Measurements from ENCODE around the gene BUD31. TPM values are rescaled to one million over a fixed set of nuclear protein-coding genes. Genes with fewer than 3 reads are reported as not detected.

Gene BUD31
- total and polyA plus RNA-seq, 10 of the 15 experiments (the other 5 are each of a cell fraction or from before 2014, with no cell fraction given), result 74.2 to 317 (median 130) TPM

DNA sequence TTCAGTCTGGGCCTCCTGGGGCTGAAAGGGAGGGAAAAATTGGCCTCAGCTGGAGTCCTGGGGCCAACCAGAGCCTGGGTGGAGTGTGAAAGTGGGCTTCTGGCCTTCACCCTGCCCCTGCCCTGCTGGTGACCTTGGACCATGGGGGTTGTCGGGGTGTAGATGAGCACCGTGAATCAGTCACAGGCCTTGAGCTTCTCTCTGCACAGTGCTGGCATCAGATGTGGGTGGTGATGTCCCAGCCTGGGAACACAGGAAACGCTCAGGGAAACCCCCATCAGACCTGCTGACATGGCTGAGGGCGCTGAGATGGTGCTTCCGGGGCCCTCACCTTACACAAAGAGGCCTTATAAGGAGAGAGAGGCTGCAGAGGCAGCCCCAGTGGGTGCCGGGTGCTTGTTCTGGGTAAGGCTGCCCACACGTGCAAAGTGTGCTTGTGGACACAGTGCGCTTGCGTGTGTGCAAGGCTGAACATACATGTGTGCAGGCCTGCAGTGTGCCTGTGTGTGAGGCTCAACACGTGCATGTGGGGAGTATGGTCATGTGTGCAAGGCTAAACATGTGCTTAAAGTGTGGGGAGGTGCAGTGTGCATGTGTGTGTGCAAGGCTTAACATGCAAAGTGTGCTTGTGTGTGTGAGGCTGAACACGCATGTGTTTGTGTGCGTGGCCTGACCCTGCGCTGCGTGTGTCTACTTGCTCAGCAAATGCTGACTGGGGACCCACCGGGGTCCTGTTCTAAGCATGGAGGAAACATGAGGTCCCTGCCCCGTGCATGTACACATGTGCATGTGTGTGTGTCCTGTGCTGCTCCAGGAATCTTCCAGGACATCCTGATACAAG lies 27.7 kb upstream of the BUD31 start:
- DNase-seq (ENCODE audit: low read depth, low spot score) (peak; percentile 88), FAIRE-seq (peak; percentile 98), ATAC-seq (peak; percentile 85)
- peaks cover 43% of the 10 kb centered on the region for H3K4me1 ChIP-seq (ENCODE audit: control insufficient read depth, insufficient read depth, low read length)
- H3K4me2 ChIP-seq (ENCODE audit: control insufficient read depth, insufficient read depth), result peak overlapping the region; percentile 96
- ChIA-PET POLR2A (interaction anchor here (0.5 to 2.8 kb wide), 5 partner anchors 28 to 450 kb away, joined by 3 to 51 read pairs (median 4); partner anchors contain the start of genes ARPC1A, BUD31 and PDAP1), RAD21 (ENCODE audit: unreplicated experiment) (interaction anchor here (0.5 to 2.3 kb wide), 3 partner anchors 10 to 28 kb away, joined by 3 to 15 read pairs (median 7); partner anchors contain the start of genes BUD31 and PDAP1), SMC1A (ENCODE audit: uncharacterized antibody, unreplicated experiment) (interaction anchor here (1.0 to 2.7 kb wide), 2 partner anchors 12 to 27 kb away, joined by 3 to 20 read pairs; partner anchors contain the start of genes BUD31 and PDAP1), CTCF (interaction anchor here (1.7 kb wide), 1 partner anchor 28 kb away, joined by 5 read pairs; the partner anchor contains the start of genes BUD31 and PDAP1)
- 25% methylated on average over 16 of the region's 16 CpGs for WGBS (ENCODE audit: insufficient coverage, insufficient replicate concordance, low lambda C conversion rate, missing lambda C conversion rate)
- H3K9me3 ChIP-seq (replicated peaks; ENCODE audit: control insufficient read depth, insufficient read depth, low read length), result no peaks in the 10 kb centered on the region
- H3K9ac ChIP-seq (ENCODE audit: control insufficient read depth, insufficient read depth, low read length), result peak overlapping the region; percentile 95
- H2AFZ ChIP-seq (ENCODE audit: control insufficient read depth, low read depth, low read length), result no peak overlapping the region
- BruUV-seq (replicated peaks), result TSS peak; percentile 43
- peaks cover 69% of the 10 kb centered on the region for H3K79me2 ChIP-seq (ENCODE audit: control insufficient read depth, insufficient read depth, low read length)
- no peaks in the 10 kb centered on the region for H3K27me3 ChIP-seq (replicated peaks in 1 of 2; ENCODE audit: control insufficient read depth in 2 of 2, insufficient read depth in 2 of 2, low read length in 1 of 2)
- peak overlapping the region; percentile 100 for H3K27ac ChIP-seq (ENCODE audit: control insufficient read depth, insufficient read depth)
- peak overlapping the region; percentile 64 for H3K4me3 ChIP-seq
- no peaks in the 10 kb centered on the region; the same call in 1 of the 2 replicates for H4K20me1 ChIP-seq (ENCODE audit: control insufficient read depth, insufficient read depth)
- intact Hi-C loops (cut with micrococcal nuclease; ENCODE audit: unreplicated experiment), result loop anchor here (2.0 kb wide), 1 partner anchor 28 kb away; the partner anchor contains the start of genes BUD31 and PDAP1
- peaks cover 9 to 10% of the 10 kb centered on the region in 2 experiments for H3K36me3 ChIP-seq (ENCODE audit: control insufficient read depth in 2 of 2, insufficient read depth in 2 of 2, low read length in 1 of 2)
- in situ Hi-C loops (cut with MboI), result no loop called here
- TF ChIP-seq CEBPZ (IDR thresholded peaks at IDR 0.05; ENCODE audit: low read depth, low read length) (no peak), HDGF (IDR thresholded peaks at IDR 0.05) (peak; percentile 91; the same call in 1 of the 2 replicates), FOXK2 (IDR thresholded peaks at IDR 0.05) (no peak), USF2 (IDR thresholded peaks at IDR 0.05; ENCODE audit: borderline replicate concordance, low read depth, low read length) (peak; percentile 7; the same call in 1 of the 2 replicates), DPF2 (IDR thresholded peaks at IDR 0.05) (peak; percentile 6; the same call in 1 of the 2 replicates), FOS (IDR thresholded peaks at IDR 0.05; ENCODE audit: borderline replicate concordance, extremely low read depth, insufficient read length) (no peak), HCFC1 (IDR thresholded peaks at IDR 0.05; ENCODE audit: low read length) (0 out of 2 replicates have a peak, but pooled peaks have one; percentile 8), NFYB (IDR thresholded peaks at IDR 0.05; ENCODE audit: insufficient read depth, low read depth, low read length) (no peak), GABPA (IDR thresholded peaks at IDR 0.05; ENCODE audit: low read depth) (no peak), CBX5 (IDR thresholded peaks at IDR 0.05; ENCODE audit: low read depth) (no peak), NR2C2 (IDR thresholded peaks at IDR 0.05; ENCODE audit: borderline replicate concordance, control insufficient read depth, insufficient read length, low read depth) (no peak), ZNF24 (IDR thresholded peaks at IDR 0.05) (no peak), SP1 (IDR thresholded peaks at IDR 0.05; ENCODE audit: low read depth, low read length) (peak; percentile 64)
- TF ChIP-seq, protein P1, sequence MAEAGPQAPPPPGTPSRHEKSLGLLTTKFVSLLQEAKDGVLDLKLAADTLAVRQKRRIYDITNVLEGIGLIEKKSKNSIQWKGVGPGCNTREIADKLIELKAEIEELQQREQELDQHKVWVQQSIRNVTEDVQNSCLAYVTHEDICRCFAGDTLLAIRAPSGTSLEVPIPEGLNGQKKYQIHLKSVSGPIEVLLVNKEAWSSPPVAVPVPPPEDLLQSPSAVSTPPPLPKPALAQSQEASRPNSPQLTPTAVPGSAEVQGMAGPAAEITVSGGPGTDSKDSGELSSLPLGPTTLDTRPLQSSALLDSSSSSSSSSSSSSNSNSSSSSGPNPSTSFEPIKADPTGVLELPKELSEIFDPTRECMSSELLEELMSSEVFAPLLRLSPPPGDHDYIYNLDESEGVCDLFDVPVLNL (IDR thresholded peaks at IDR 0.05; ENCODE audit: low read depth, low read length), result no peak
- TF ChIP-seq, protein P2, sequence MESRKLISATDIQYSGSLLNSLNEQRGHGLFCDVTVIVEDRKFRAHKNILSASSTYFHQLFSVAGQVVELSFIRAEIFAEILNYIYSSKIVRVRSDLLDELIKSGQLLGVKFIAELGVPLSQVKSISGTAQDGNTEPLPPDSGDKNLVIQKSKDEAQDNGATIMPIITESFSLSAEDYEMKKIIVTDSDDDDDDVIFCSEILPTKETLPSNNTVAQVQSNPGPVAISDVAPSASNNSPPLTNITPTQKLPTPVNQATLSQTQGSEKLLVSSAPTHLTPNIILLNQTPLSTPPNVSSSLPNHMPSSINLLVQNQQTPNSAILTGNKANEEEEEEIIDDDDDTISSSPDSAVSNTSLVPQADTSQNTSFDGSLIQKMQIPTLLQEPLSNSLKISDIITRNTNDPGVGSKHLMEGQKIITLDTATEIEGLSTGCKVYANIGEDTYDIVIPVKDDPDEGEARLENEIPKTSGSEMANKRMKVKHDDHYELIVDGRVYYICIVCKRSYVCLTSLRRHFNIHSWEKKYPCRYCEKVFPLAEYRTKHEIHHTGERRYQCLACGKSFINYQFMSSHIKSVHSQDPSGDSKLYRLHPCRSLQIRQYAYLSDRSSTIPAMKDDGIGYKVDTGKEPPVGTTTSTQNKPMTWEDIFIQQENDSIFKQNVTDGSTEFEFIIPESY (IDR thresholded peaks at IDR 0.05), result no peak
